GM23248 (cell line): ENCODE measurements around the gene TUBB6. TPM values are rescaled to one million over a fixed set of nuclear protein-coding genes. Genes with fewer than 3 reads are reported as not detected.
A peak's percentile ranks its signal among the peaks of the same experiment; 100 is the strongest.

Experiments used
- DNase-seq: peaks from one replicate; pipeline ENCODE4 v3.0.0-alpha.2; 2015
- H2AFZ ChIP-seq: fragments of 200-600 bp; sonication (generic); 2 replicates; pipeline ENCODE4 v1.6.1; 2016; ENCODE audit warnings: antibody characterized with exemption
- H3F3A ChIP-seq: fragments of 200-600 bp; sonication (generic); 2 replicates; pipeline ENCODE4 v1.6.1; 2016; ENCODE audit warnings: mild to moderate bottlenecking, antibody characterized with exemption, mixed run types; ENCODE audit not compliant: insufficient read depth
- H3K27ac ChIP-seq: fragments of 200-600 bp; sonication (generic); 2 replicates; pipeline ENCODE4 v1.5.1; 2016; ENCODE audit warnings: mild to moderate bottlenecking
- H3K27me3 ChIP-seq: fragments of 200-600 bp; sonication (generic); replicated peaks from 2 replicates; pipeline ENCODE4 v1.6.1; 2016; ENCODE audit warnings: mild to moderate bottlenecking; ENCODE audit not compliant: insufficient read depth
- H3K36me3 ChIP-seq: fragments of 200-600 bp; sonication (generic); 2 replicates; pipeline ENCODE4 v1.6.1; 2016; ENCODE audit warnings: low read depth, mild to moderate bottlenecking
- H3K4me1 ChIP-seq: fragments of 200-600 bp; sonication (generic); 2 replicates; pipeline ENCODE4 v1.6.1; 2016; ENCODE audit warnings: mild to moderate bottlenecking; ENCODE audit not compliant: insufficient read depth
- H3K4me2 ChIP-seq: fragments of 200-600 bp; sonication (generic); one replicate; pipeline ENCODE4 v1.6.1; 2016; ENCODE audit warnings: mild to moderate bottlenecking; ENCODE audit not compliant: unreplicated experiment
- H3K4me3 ChIP-seq: fragments of 200-600 bp; sonication (generic); 2 replicates; pipeline ENCODE4 v1.5.1; 2016; ENCODE audit warnings: mild to moderate bottlenecking
- H3K79me2 ChIP-seq: fragments of 200-600 bp; sonication (generic); 2 replicates; pipeline ENCODE4 v1.6.1; 2016; ENCODE audit warnings: mild to moderate bottlenecking; ENCODE audit not compliant: insufficient read depth
- H3K9ac ChIP-seq: fragments of 200-600 bp; sonication (generic); 2 replicates; pipeline ENCODE4 v1.6.1; 2016; ENCODE audit warnings: mild to moderate bottlenecking
- H3K9me2 ChIP-seq: fragments of 200-600 bp; sonication (generic); 2 replicates; pipeline ENCODE4 v1.6.1; 2016; ENCODE audit warnings: mixed run types, mild to moderate bottlenecking, moderate library complexity; ENCODE audit not compliant: insufficient read depth
- H3K9me3 ChIP-seq: fragments of 200-600 bp; sonication (generic); one replicate; pipeline ENCODE4 v1.6.1; 2017; ENCODE audit warnings: low read depth
- H4K20me1 ChIP-seq: fragments of 200-600 bp; sonication (generic); 2 replicates; pipeline ENCODE4 v1.6.0; 2016; ENCODE audit not compliant: insufficient read depth
- EZH2 ChIP-seq: fragments of 200-600 bp; sonication (generic); IDR thresholded peaks from 2 replicates; pipeline ENCODE4 v1.6.1; 2018; ENCODE audit warnings: antibody characterized with exemption, mild to moderate bottlenecking; ENCODE audit not compliant: insufficient read depth, poor library complexity, severe bottlenecking
- EZH2phosphoT487 ChIP-seq: fragments of 200-600 bp; sonication (generic); IDR thresholded peaks from 2 replicates; pipeline ENCODE4 v1.6.1; 2018; ENCODE audit warnings: antibody characterized with exemption, moderate library complexity, mild to moderate bottlenecking, low read depth; ENCODE audit not compliant: insufficient read depth
- WGBS, 2 experiments: methylation state at CpG; one replicate each; pipeline ENCODE4 v1.1.6; 2015 to 2017; ENCODE audit warnings: low lambda C conversion rate in 2 of 2, low coverage in 1 of 2; ENCODE audit errors: missing lambda C conversion rate in 2 of 2; 5-methylcytosine and 5-hydroxymethylcytosine counted together
- in situ Hi-C: fragments of 300-500 bp; cut with MboI; formaldehyde crosslinking; loops from 2 replicates; pipeline ENCODE4 v1.15.0; 2020
- polyA plus RNA-seq: library from polyadenylated mRNA; unstranded; fragments of >200 nt; fragmentation: Nextera tagmentation; extraction: Ambion mirVana; gene quantifications from 2 replicates; pipeline ENCODE4 v1.2.1, GENCODE V29; 2016
- total RNA-seq: library from RNA; depleted of rRNA; stranded (reverse); fragments of >200 nt; shearing (Covaris generic); gene quantifications from 2 replicates; pipeline ENCODE4 v1.2.3, GENCODE V29; 2014

TUBB6 gene
- total and polyA plus RNA-seq, 2 experiments from 2014 or later = 456 to 817 TPM

- no peaks in the 10 kb centered on the region for H3K9me3 ChIP-seq
- peaks cover 12% of the 10 kb centered on the region; the same call in 1 of the 2 replicates for H4K20me1 ChIP-seq
- H3F3A ChIP-seq = peaks cover 94% of the 10 kb centered on the region
- DNase-seq = no peak
- H3K4me3 ChIP-seq = peak overlapping the region; percentile 34
- no peaks in the 10 kb centered on the region for H3K9me2 ChIP-seq
- peak overlapping the region; percentile 51 for H3K4me2 ChIP-seq
- in situ Hi-C loops = no loop called here
- TF ChIP-seq EZH2phosphoT487 = no peak
- TF ChIP-seq EZH2 = no peak
- WGBS, 2 experiments = 86 to 95% methylated on average over 1 of the region's 1 CpG
- no peak overlapping the region for H2AFZ ChIP-seq
- H3K27me3 ChIP-seq = no peaks in the 10 kb centered on the region
- peaks cover 81% of the 10 kb centered on the region for H3K36me3 ChIP-seq
- H3K4me1 ChIP-seq = peaks cover 77% of the 10 kb centered on the region
- H3K9ac ChIP-seq = peak overlapping the region; percentile 73
- peaks cover 100% of the 10 kb centered on the region for H3K79me2 ChIP-seq
- peak overlapping the region; percentile 98 for H3K27ac ChIP-seq
These were observed 6.7 kb downstream of the TUBB6 start for GRCh38 chr18:12314591-12315305.

- Histone ChIP-seq H3F3A (peaks cover 91% of the 10 kb centered on the region), H3K27ac (peak overlapping the region; percentile 98), H3K4me2 (peak overlapping the region; percentile 51), H3K27me3 (no peaks in the 10 kb centered on the region), H3K4me3 (peak overlapping the region; percentile 34), H3K79me2 (peaks cover 100% of the 10 kb centered on the region), H3K9me3 (no peaks in the 10 kb centered on the region), H3K9ac (peak overlapping the region; percentile 73), H3K9me2 (no peaks in the 10 kb centered on the region), H4K20me1 (peaks cover 13% of the 10 kb centered on the region; the same call in 1 of the 2 replicates), H2AFZ (no peak overlapping the region), H3K36me3 (peaks cover 77% of the 10 kb centered on the region), H3K4me1 (peaks cover 72% of the 10 kb centered on the region)
- DNase-seq = peak; percentile 79
- 12 to 13% methylated on average over 10 of the region's 10 CpGs for WGBS, 2 experiments
- in situ Hi-C loops = no loop called here
- TF ChIP-seq EZH2phosphoT487 (no peak), EZH2 (no peak)
These were observed 7.4 kb downstream of the TUBB6 start for GRCh38 chr18:12315490-12315889.

DNA sequence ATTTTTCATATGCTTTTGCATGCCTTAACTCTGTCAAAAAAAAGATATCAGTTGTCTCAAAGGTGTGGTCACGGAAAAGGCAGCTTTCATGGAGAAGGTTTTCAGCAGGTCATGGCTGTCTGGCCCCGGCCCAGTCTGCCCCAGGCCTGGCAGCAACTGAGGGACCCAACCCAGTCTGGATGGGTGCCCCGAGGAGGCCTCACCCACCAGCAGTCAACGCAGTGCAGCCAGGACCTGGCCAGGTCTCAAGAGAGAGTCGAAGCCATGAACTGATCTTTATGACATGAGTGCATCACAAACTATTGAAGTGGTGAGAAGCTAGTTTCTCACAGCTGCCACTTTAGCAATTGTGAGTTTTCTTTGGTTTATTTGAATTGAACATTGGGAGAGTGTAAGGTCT lies 7.9 kb downstream of the TUBB6 start:
- in situ Hi-C loops = no loop called here
- peaks cover 77% of the 10 kb centered on the region for H3K36me3 ChIP-seq
- H3K9me3 ChIP-seq = no peaks in the 10 kb centered on the region
- peaks cover 67% of the 10 kb centered on the region for H3K4me1 ChIP-seq
- H3K4me3 ChIP-seq = peak overlapping the region; percentile 34
- no peak overlapping the region for H2AFZ ChIP-seq
- H3K9ac ChIP-seq = peak overlapping the region; percentile 73
- no peaks in the 10 kb centered on the region for H3K9me2 ChIP-seq
- 5 to 15% methylated on average over 5 of the region's 5 CpGs for WGBS, 2 experiments
- TF ChIP-seq EZH2 (no peak), EZH2phosphoT487 (no peak)
- H3F3A ChIP-seq = peaks cover 92% of the 10 kb centered on the region
- peaks cover 100% of the 10 kb centered on the region for H3K79me2 ChIP-seq
- H3K27me3 ChIP-seq = no peaks in the 10 kb centered on the region
- peak overlapping the region; percentile 51 for H3K4me2 ChIP-seq
- peaks cover 17% of the 10 kb centered on the region; the same call in 1 of the 2 replicates for H4K20me1 ChIP-seq
- peak; percentile 56 for DNase-seq
- peak overlapping the region; percentile 98 for H3K27ac ChIP-seq

GRCh38 chr18:12317664-12318333 lies 9.8 kb downstream of the TUBB6 start:
- WGBS, 2 experiments = 44 to 52% methylated on average over 6 of the region's 6 CpGs
- Histone ChIP-seq H3K79me2 (peaks cover 100% of the 10 kb centered on the region), H3K27ac (peak overlapping the region; percentile 98), H3K4me2 (peak overlapping the region; percentile 48), H3K4me3 (no peak overlapping the region), H4K20me1 (peaks cover 27% of the 10 kb centered on the region; the same call in 1 of the 2 replicates), H3K4me1 (peaks cover 49% of the 10 kb centered on the region), H3K27me3 (no peaks in the 10 kb centered on the region), H3F3A (peaks cover 90% of the 10 kb centered on the region), H3K9me2 (no peaks in the 10 kb centered on the region), H3K9ac (peak overlapping the region; percentile 73), H2AFZ (no peak overlapping the region), H3K36me3 (peaks cover 76% of the 10 kb centered on the region), H3K9me3 (no peaks in the 10 kb centered on the region)
- DNase-seq = peak; percentile 84
- TF ChIP-seq EZH2 = no peak
- no peak for TF ChIP-seq EZH2phosphoT487
- in situ Hi-C loops = no loop called here
